KMS-11 (cell line): ENCODE measurements around the gene SYNJ1.
A peak's percentile ranks its signal among the peaks of the same experiment; 100 is the strongest.

Experiments used
- H2AFZ ChIP-seq: fragments of 200-600 bp; sonication (generic); 2 replicates; pipeline ENCODE4 v1.6.1; 2016; ENCODE audit warnings: antibody characterized with exemption, mixed run types, low read depth
- H3K27ac ChIP-seq: fragments of 200-600 bp; sonication (generic); 2 replicates; pipeline ENCODE4 v1.6.1; 2016; ENCODE audit warnings: mild to moderate bottlenecking, mixed run types
- H3K27me3 ChIP-seq: fragments of 200-600 bp; sonication (generic); 2 replicates; pipeline ENCODE4 v1.6.1; 2017; ENCODE audit warnings: mild to moderate bottlenecking, low read depth, mixed run types, moderate library complexity; ENCODE audit not compliant: insufficient read depth
- H3K36me3 ChIP-seq: fragments of 200-600 bp; sonication (generic); 2 replicates; pipeline ENCODE4 v1.6.1; 2017; ENCODE audit warnings: mild to moderate bottlenecking, mixed run types; ENCODE audit not compliant: insufficient read depth
- H3K4me1 ChIP-seq: fragments of 200-600 bp; sonication (generic); 2 replicates; pipeline ENCODE4 v1.6.1; 2016; ENCODE audit warnings: mild to moderate bottlenecking, low read depth, mixed run types; ENCODE audit not compliant: poor library complexity, severe bottlenecking
- H3K4me2 ChIP-seq: fragments of 200-600 bp; sonication (generic); 2 replicates; pipeline ENCODE4 v1.7.0; 2016; ENCODE audit warnings: mild to moderate bottlenecking, mixed run types
- H3K4me3 ChIP-seq: fragments of 200-600 bp; sonication (generic); IDR thresholded peaks from 2 replicates; pipeline ENCODE4 v1.6.1; 2017; ENCODE audit warnings: low read depth, low read length, mixed read lengths; ENCODE audit not compliant: insufficient read depth
- H3K79me2 ChIP-seq: fragments of 200-600 bp; sonication (generic); 2 replicates; pipeline ENCODE4 v1.6.1; 2016; ENCODE audit warnings: low read depth, mixed run types; ENCODE audit not compliant: insufficient read depth
- H3K9ac ChIP-seq: fragments of 200-600 bp; sonication (generic); 2 replicates; pipeline ENCODE4 v1.6.1; 2016; ENCODE audit warnings: mild to moderate bottlenecking, mixed run types
- H4K20me1 ChIP-seq: fragments of 200-600 bp; sonication (generic); 2 replicates; pipeline ENCODE4 v1.6.1; 2016; ENCODE audit warnings: mild to moderate bottlenecking, mixed run types; ENCODE audit not compliant: insufficient read depth
- CTCF ChIP-seq: fragments of 200-600 bp; sonication (generic); conservative IDR thresholded peaks from 2 replicates; pipeline ENCODE4 v1.6.1; 2017; ENCODE audit warnings: low read depth, mild to moderate bottlenecking, antibody characterized with exemption, low read length, moderate library complexity, mixed read lengths

Gene SYNJ1

DNA sequence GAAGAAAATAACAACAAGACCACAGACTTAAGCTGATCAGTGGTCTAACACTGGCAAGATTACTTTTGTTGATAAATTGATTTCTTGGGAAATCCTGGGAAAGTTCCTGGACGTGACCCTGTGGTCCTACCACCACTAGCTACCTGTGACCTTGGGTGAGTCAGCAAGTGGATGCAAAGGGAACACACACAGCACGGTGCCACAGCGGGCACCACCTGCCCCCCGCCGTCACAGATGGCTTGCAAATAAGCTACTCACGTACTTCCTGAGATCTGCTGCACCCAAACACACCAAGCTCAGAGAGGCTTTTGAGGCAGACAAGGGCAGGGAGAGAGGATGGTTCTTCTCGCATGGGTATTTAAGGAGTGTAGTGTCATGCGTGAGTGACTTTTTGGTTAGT lies 128.3 kb downstream of the SYNJ1 start:
- no peak for TF ChIP-seq CTCF
- Histone ChIP-seq H3K4me3 (no peak overlapping the region), H3K4me1 (peaks cover 16% of the 10 kb centered on the region), H3K4me2 (no peak overlapping the region), H3K9ac (no peak overlapping the region), H3K79me2 (no peaks in the 10 kb centered on the region), H4K20me1 (no peaks in the 10 kb centered on the region), H2AFZ (no peak overlapping the region), H3K27ac (no peak overlapping the region), H3K36me3 (no peaks in the 10 kb centered on the region), H3K27me3 (no peaks in the 10 kb centered on the region; the same call in 1 of the 2 replicates)

DNA sequence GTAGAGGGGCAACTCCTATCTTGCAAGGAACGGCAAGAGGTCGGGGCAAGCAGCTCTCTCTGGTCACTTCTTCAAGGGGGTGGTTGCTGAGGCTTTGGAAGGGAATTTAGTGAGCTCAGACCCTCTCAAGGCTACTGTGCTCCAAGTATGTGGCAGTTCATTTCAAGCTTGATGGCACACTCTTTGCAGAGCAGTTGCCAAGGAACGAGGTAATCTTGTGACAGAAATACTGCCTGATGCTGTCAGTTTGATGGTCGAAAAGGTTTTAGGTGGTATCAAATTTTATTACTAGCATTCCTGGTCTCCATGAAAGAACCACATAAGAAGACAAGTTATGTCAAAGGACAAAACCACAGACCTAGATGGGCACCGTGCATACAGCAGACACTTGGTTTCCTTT lies 128.7 kb downstream of the SYNJ1 start:
- Histone ChIP-seq H3K27ac (no peak overlapping the region), H3K36me3 (no peaks in the 10 kb centered on the region)
- TF ChIP-seq CTCF = no peak

DNA sequence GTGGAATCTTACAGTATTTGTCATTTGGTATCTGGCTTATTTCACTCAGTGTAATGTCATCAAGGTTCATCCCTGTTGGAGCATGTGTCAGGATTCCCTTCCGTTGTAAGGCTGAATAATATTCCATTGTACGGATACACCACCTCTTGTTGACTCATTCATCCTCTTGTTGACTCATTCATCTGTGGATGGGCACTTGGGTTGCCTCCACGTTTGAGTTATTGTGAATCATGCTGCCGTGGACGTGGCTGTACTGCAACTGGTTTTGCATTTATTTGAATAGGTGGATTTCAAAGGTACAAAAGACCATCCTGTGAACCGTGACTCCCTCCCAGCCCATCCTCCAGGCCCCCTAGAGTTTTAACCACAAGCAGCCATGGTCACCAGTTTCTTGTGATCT lies 130.6 kb downstream of the SYNJ1 start:
- Histone ChIP-seq H3K27ac (no peak overlapping the region), H3K4me1 (peaks cover 16% of the 10 kb centered on the region), H3K9ac (no peak overlapping the region), H3K36me3 (no peaks in the 10 kb centered on the region), H2AFZ (no peak overlapping the region), H3K4me2 (no peak overlapping the region), H3K4me3 (no peak overlapping the region), H3K27me3 (no peaks in the 10 kb centered on the region; the same call in 1 of the 2 replicates), H4K20me1 (no peaks in the 10 kb centered on the region), H3K79me2 (no peaks in the 10 kb centered on the region)
- no peak for TF ChIP-seq CTCF

More for the DNA sequence above, 128.7 kb downstream of the SYNJ1 start:
- Histone ChIP-seq H2AFZ (no peak overlapping the region), H4K20me1 (no peaks in the 10 kb centered on the region), H3K4me3 (no peak overlapping the region), H3K27me3 (no peaks in the 10 kb centered on the region; the same call in 1 of the 2 replicates), H3K4me2 (no peak overlapping the region), H3K79me2 (no peaks in the 10 kb centered on the region), H3K9ac (no peak overlapping the region), H3K4me1 (peaks cover 16% of the 10 kb centered on the region)

DNA sequence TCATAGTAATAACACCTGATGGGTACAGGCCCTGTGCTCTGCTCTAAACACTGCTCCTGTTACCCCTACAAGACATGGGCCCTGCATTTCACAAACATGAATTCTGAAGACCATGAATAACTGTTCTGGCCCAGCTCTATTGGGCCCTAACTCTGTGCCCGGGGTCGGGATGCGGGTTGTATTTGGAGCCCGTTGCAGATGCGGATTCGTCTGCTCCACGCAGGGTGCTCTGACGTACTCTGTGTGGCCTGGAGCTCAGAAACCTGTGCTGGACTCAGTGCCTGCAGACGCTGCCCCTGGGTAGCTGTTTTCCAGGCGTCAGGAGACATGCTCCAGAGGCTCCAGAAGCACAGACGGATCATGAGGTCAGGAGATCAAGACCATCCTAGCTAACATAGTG lies 132.4 kb downstream of the SYNJ1 start:
- no peaks in the 10 kb centered on the region for H3K36me3 ChIP-seq
- H2AFZ ChIP-seq = no peak overlapping the region
- H3K4me2 ChIP-seq = peak overlapping the region; percentile 43
- no peak overlapping the region for H3K4me3 ChIP-seq
- H3K27ac ChIP-seq = no peak overlapping the region
- peaks cover 16% of the 10 kb centered on the region for H3K4me1 ChIP-seq
- H3K27me3 ChIP-seq = no peaks in the 10 kb centered on the region; the same call in 1 of the 2 replicates
- no peak for TF ChIP-seq CTCF
- no peaks in the 10 kb centered on the region for H3K79me2 ChIP-seq
- H4K20me1 ChIP-seq = no peaks in the 10 kb centered on the region
- H3K9ac ChIP-seq = no peak overlapping the region
